GM18511 (cell line): ENCODE data around the gene SERPING1.

Experiments used
- ATAC-seq: cut with Tn5 transposase; IDR thresholded peaks from one replicate; pipeline ENCODE4 v1.9.1; 2021; ENCODE audit warnings: mild to moderate bottlenecking, moderate library complexity; ENCODE audit not compliant: unreplicated experiment

The SERPING1 gene

GRCh38 chr11:57597461-57597915 lies at the start of gene SERPING1:
TSS of gene SERPING1 (plus strand) at chr11:57597685. CDS start at chr11:57598271, 586 bp downstream.
- no peak for ATAC-seq

GRCh38 chr11:57547854-57548377 lies 49.6 kb upstream of the SERPING1 start:
- ATAC-seq = peak; percentile 93

GRCh38 chr11:57549983-57550382 lies 47.5 kb upstream of the SERPING1 start:
- no peak for ATAC-seq

GRCh38 chr11:57551941-57552340 lies 45.5 kb upstream of the SERPING1 start:
- ATAC-seq = no peak

- ATAC-seq = no peak
Observed at GRCh38 chr11:57552479-57552878, 45.0 kb upstream of the SERPING1 start.

- no peak for ATAC-seq
Observed at GRCh38 chr11:57555393-57555792, 42.1 kb upstream of the SERPING1 start.

- ATAC-seq = no peak
Observed at GRCh38 chr11:57556041-57556440, 41.4 kb upstream of the SERPING1 start.

- ATAC-seq = no peak
Observed at GRCh38 chr11:57560146-57560545, 37.3 kb upstream of the SERPING1 start.

GRCh38 chr11:57562596-57562995 lies 34.9 kb upstream of the SERPING1 start:
- ATAC-seq = no peak

GRCh38 chr11:57566005-57566904 lies 31.2 kb upstream of the SERPING1 start:
- ATAC-seq = peak; percentile 59

GRCh38 chr11:57566905-57567514 lies 30.5 kb upstream of the SERPING1 start:
- peak; percentile 3 for ATAC-seq

- peak; percentile 77 for ATAC-seq
Observed at GRCh38 chr11:57567515-57568329, 29.8 kb upstream of the SERPING1 start, which contains the start of gene UBE2L6. TSS of gene UBE2L6 (minus strand) at chr11:57567672. CDS start at chr11:57567611, 61 bp downstream.

- peak; percentile 17 for ATAC-seq
Observed at GRCh38 chr11:57568330-57568766, 29.1 kb upstream of the SERPING1 start.

GRCh38 chr11:57571606-57572005 lies 25.9 kb upstream of the SERPING1 start:
- no peak for ATAC-seq

- no peak for ATAC-seq
Observed at GRCh38 chr11:57574061-57574460, 23.4 kb upstream of the SERPING1 start.

- ATAC-seq = no peak
Observed at GRCh38 chr11:57584341-57584740, 13.1 kb upstream of the SERPING1 start.

GRCh38 chr11:57585301-57585700 lies 12.2 kb upstream of the SERPING1 start:
- ATAC-seq = no peak

- no peak for ATAC-seq
Observed at GRCh38 chr11:57586711-57587245, 10.7 kb upstream of the SERPING1 start.

GRCh38 chr11:57588046-57588710 lies 9.3 kb upstream of the SERPING1 start:
- no peak for ATAC-seq
